HepG2 (cell line): ENCODE results near the gene KIF13A. TPM values are rescaled to one million over a fixed set of nuclear protein-coding genes. Genes with fewer than 3 reads are reported as not detected.
A peak's percentile ranks its signal among the peaks of the same experiment; 100 is the strongest.

Source experiments
- ATAC-seq: fragments of 200-7000 bp; cut with Tn5 transposase; 3 replicates; pipeline ENCODE4 v1.9.1; 2020; ENCODE audit warnings: mild to moderate bottlenecking, moderate library complexity
- BruUV-seq: library from RNA; stranded (reverse); fragments of 400-500 nt; replicated peaks from 2 replicates; lab custom pipeline; 2021; lab: Mats Ljungman, UMichigan
- CTCF ChIA-PET: fragments of 300-600 bp; formaldehyde crosslinking; extraction: SDS; loops from one replicate; lab custom pipeline; 2021; ENCODE audit warnings: low total read pairs, inconsistent platforms, low intra/inter-chr PET ratio; lab: Yijun Ruan, JAX
- POLR2A ChIA-PET: fragments of 350-600 bp; sonication (Branson Sonifier 250); formaldehyde crosslinking; loops from one replicate; lab custom pipeline; 2020; ENCODE audit warnings: antibody characterized with exemption, inconsistent platforms; lab: Yijun Ruan, JAX
- DNase-seq: peaks from one replicate; pipeline ENCODE4 v3.0.0-alpha.2; 2015; ENCODE audit warnings: low spot score
- FAIRE-seq: peaks from 3 replicates; lab custom pipeline; 2011; peaks lifted over from hg19 to GRCh38; lab: Jason Lieb, UNC
- H2AFZ ChIP-seq: one replicate; pipeline ENCODE4 v1.6.1; 2011; ENCODE audit warnings: low read length, inconsistent platforms
- H3K27ac ChIP-seq: fragments of 300-600 bp; 3 replicates; pipeline ENCODE4 v1.8.0; 2011; ENCODE audit warnings: mixed run types, mild to moderate bottlenecking, mixed read lengths, low read length, inconsistent platforms; ENCODE audit not compliant: insufficient read depth; ENCODE audit errors: extremely low read length
- H3K27me3 ChIP-seq, 2 experiments: fragments of 200-600 bp in 1 of 2; 2 replicates in 1 of 2; 3 replicates in 1 of 2; pipeline versions ENCODE4 v1.6.0 to v1.8.0; 2011; ENCODE audit warnings: low read length in 2 of 2, mild to moderate bottlenecking in 2 of 2, moderate library complexity in 2 of 2, inconsistent platforms in 1 of 2; ENCODE audit not compliant: insufficient read depth in 2 of 2, control insufficient read depth in 1 of 2
- H3K36me3 ChIP-seq, 2 experiments: fragments of 200-600 bp in 1 of 2; replicated peaks in 1 of 2; 2 replicates in 1 of 2; 3 replicates in 1 of 2; pipeline versions ENCODE4 v1.5.1 to v1.8.0; 2011; ENCODE audit warnings: low read length in 2 of 2, inconsistent platforms in 1 of 2; ENCODE audit not compliant: insufficient read depth in 2 of 2, control insufficient read depth in 1 of 2
- H3K4me1 ChIP-seq: 2 replicates; pipeline ENCODE4 v1.5.1; 2012; ENCODE audit warnings: low read length, inconsistent platforms; ENCODE audit not compliant: insufficient read depth
- H3K4me2 ChIP-seq: 2 replicates; pipeline ENCODE4 v1.6.0; 2011; ENCODE audit warnings: low read depth, low read length, inconsistent platforms
- H3K4me3 ChIP-seq, 3 experiments: fragments of 200-600 bp in 1 of 3; sonication (generic), shearing (Covaris generic) in 1 of 3; replicated peaks in 1 of 3; 2 replicates each; pipeline ENCODE4 v1.5.1; 2011 to 2016; ENCODE audit warnings: low read length in 3 of 3, inconsistent platforms in 2 of 3, low read depth in 2 of 3, mild to moderate bottlenecking in 2 of 3, control low read depth in 1 of 3, mixed read lengths in 1 of 3; ENCODE audit not compliant: insufficient read depth in 1 of 3
- H3K79me2 ChIP-seq: one replicate; pipeline ENCODE4 v1.6.1; 2011; ENCODE audit warnings: low read length, inconsistent platforms; ENCODE audit not compliant: insufficient read depth
- H3K9ac ChIP-seq: 2 replicates; pipeline ENCODE4 v1.6.0; 2011; ENCODE audit warnings: mild to moderate bottlenecking, low read depth, low read length, inconsistent platforms; ENCODE audit not compliant: insufficient read depth
- H3K9me3 ChIP-seq: 2 replicates; pipeline ENCODE4 v1.5.1; 2012; ENCODE audit warnings: mild to moderate bottlenecking, low read length
- H4K20me1 ChIP-seq: 2 replicates; pipeline ENCODE4 v1.6.0; 2011; ENCODE audit warnings: inconsistent platforms, mild to moderate bottlenecking, low read length, moderate library complexity; ENCODE audit not compliant: insufficient read depth
- BORCS8-MEF2B ChIP-seq: sonication (generic); formaldehyde crosslinking; IDR thresholded peaks from 2 replicates; pipeline ENCODE4 v1.8.0; 2022; ENCODE audit warnings: mild to moderate bottlenecking, missing genetic modification reagents
- CBFB ChIP-seq: sonication (generic); formaldehyde crosslinking; IDR thresholded peaks from 2 replicates; pipeline ENCODE4 v1.4.0; 2020; ENCODE audit warnings: missing genetic modification reagents
- JARID2 ChIP-seq: sonication (generic); formaldehyde crosslinking; IDR thresholded peaks from 2 replicates; pipeline ENCODE4 v1.8.1; 2023; ENCODE audit warnings: missing genetic modification reagents, inconsistent platforms; ENCODE audit not compliant: insufficient replicate concordance
- KDM6A ChIP-seq: IDR thresholded peaks from 2 replicates; pipeline ENCODE4 v1.6.1; 2016; ENCODE audit warnings: low read depth
- MED1 ChIP-seq: sonication (generic); formaldehyde crosslinking; IDR thresholded peaks from 2 replicates; pipeline ENCODE4 v1.4.0; 2020; ENCODE audit warnings: missing genetic modification reagents
- MEIS1 ChIP-seq: sonication (generic); formaldehyde crosslinking; IDR thresholded peaks from 2 replicates; pipeline ENCODE4 v1.9.0; 2021; ENCODE audit warnings: mild to moderate bottlenecking, missing genetic modification reagents, moderate library complexity, borderline replicate concordance
- NFATC3 ChIP-seq: sonication (generic); formaldehyde crosslinking; IDR thresholded peaks from 2 replicates; pipeline ENCODE4 v1.5.1; 2020; ENCODE audit warnings: mild to moderate bottlenecking, missing genetic modification reagents
- NPAS2 ChIP-seq: sonication (generic); formaldehyde crosslinking; IDR thresholded peaks from 2 replicates; pipeline ENCODE4 v1.8.0; 2022; ENCODE audit warnings: mild to moderate bottlenecking, missing genetic modification reagents, borderline replicate concordance
- RXRB ChIP-seq: IDR thresholded peaks from 2 replicates; pipeline ENCODE4 v1.6.1; 2016; ENCODE audit warnings: borderline replicate concordance, missing genetic modification reagents, missing compliant biosample characterization
- SALL2 ChIP-seq: sonication (generic); formaldehyde crosslinking; IDR thresholded peaks from 2 replicates; pipeline ENCODE4 v1.8.1; 2023; ENCODE audit warnings: mild to moderate bottlenecking, missing genetic modification reagents, inconsistent platforms
- SNAPC2 ChIP-seq: sonication (generic); formaldehyde crosslinking; IDR thresholded peaks from 2 replicates; pipeline ENCODE4 v1.8.1; 2022; ENCODE audit warnings: mild to moderate bottlenecking, missing genetic modification reagents
- ZBTB20 ChIP-seq: sonication (generic); formaldehyde crosslinking; IDR thresholded peaks from 2 replicates; pipeline ENCODE4 v1.8.1; 2023; ENCODE audit warnings: missing genetic modification reagents, low read depth, mild to moderate bottlenecking, borderline replicate concordance
- ZC3H13 ChIP-seq: sonication (generic); formaldehyde crosslinking; IDR thresholded peaks from 2 replicates; pipeline ENCODE4 v1.8.1; 2023; ENCODE audit warnings: mild to moderate bottlenecking, missing genetic modification reagents, moderate library complexity
- ZMYM2 ChIP-seq: sonication (generic); formaldehyde crosslinking; IDR thresholded peaks from 2 replicates; pipeline ENCODE4 v1.8.0; 2022; ENCODE audit warnings: mild to moderate bottlenecking, missing genetic modification reagents
- ZMYM3 ChIP-seq: sonication (generic); formaldehyde crosslinking; IDR thresholded peaks from 2 replicates; pipeline ENCODE4 v1.5.1; 2020; ENCODE audit warnings: mild to moderate bottlenecking, missing genetic modification reagents
- ZMYM4 ChIP-seq: sonication (generic); formaldehyde crosslinking; IDR thresholded peaks from 2 replicates; pipeline ENCODE4 v1.8.1; 2023; ENCODE audit warnings: mild to moderate bottlenecking, missing genetic modification reagents
- ZNF260 ChIP-seq: sonication (generic); formaldehyde crosslinking; IDR thresholded peaks from 2 replicates; pipeline ENCODE4 v1.4.0; 2020; ENCODE audit warnings: missing genetic modification reagents, low read depth, mild to moderate bottlenecking, borderline replicate concordance
- ZNF431 ChIP-seq: sonication (generic); formaldehyde crosslinking; IDR thresholded peaks from 2 replicates; pipeline ENCODE4 v1.9.0; 2022; ENCODE audit warnings: missing genetic modification reagents, low read depth, mild to moderate bottlenecking, borderline replicate concordance
- ZNF768 ChIP-seq: sonication (generic); formaldehyde crosslinking; IDR thresholded peaks from 2 replicates; pipeline ENCODE4 v1.4.0; 2020; ENCODE audit warnings: missing genetic modification reagents
- WGBS: methylation state at CpG from one replicate; pipeline ENCODE4 v1.1.6; 2017; ENCODE audit warnings: low lambda C conversion rate; 5-methylcytosine and 5-hydroxymethylcytosine counted together
- in situ Hi-C: cut with HindIII; loops from 2 replicates; pipeline ENCODE4 v1.10.0; 2017; ENCODE audit warnings: low pct_unique_long_range_greater_than_20kb; ENCODE audit not compliant: extremely low pct_ligation_motif_present
- intact Hi-C: fragments of 100-400 bp; cut with micrococcal nuclease; formaldehyde crosslinking; loops from one replicate; pipeline ENCODE4 v1.10.0; 2022; ENCODE audit not compliant: unreplicated experiment
- polyA plus RNA-seq, 8 experiments: library from polyadenylated mRNA; depleted of rRNA in 3 of 8; stranded (reverse) in 7 of 8; unstranded in 1 of 8; fragments of >200 nt; fragmentation: Illumina TruSeq in 4 of 8; extraction: Trizol in 4 of 8; gene quantifications; 2 replicates each; pipeline versions ENCODE4 v1.2.1 to v1.2.3, GENCODE V29; 2011 to 2016; ENCODE audit warnings: low read depth in 4 of 8, missing spikeins in 1 of 8, mixed read lengths in 1 of 8; ENCODE audit not compliant: insufficient read depth in 1 of 8
- total RNA-seq, 5 experiments: library from RNA; depleted of rRNA; stranded (reverse); fragments of >200 nt; fragmentation: Illumina TruSeq; extraction: Trizol; gene quantifications; 2 replicates each; pipeline ENCODE4 v1.2.3, GENCODE V29; 2016; ENCODE audit warnings: low read depth in 1 of 5
- TF ChIP-seq, protein P1 (sequence below), 2 experiments: fragments of 450-650 bp in 1 of 2; sonication (generic) in 1 of 2; formaldehyde crosslinking; IDR thresholded peaks; 2 replicates each; pipeline versions ENCODE4 v1.5.0 to v1.8.0; 2020 to 2022; ENCODE audit warnings: mild to moderate bottlenecking in 1 of 2, missing genetic modification reagents in 1 of 2

Gene KIF13A
- total and polyA plus RNA-seq, 2 of the 13 experiments (the other 11 are each of a cell fraction or from before 2014, with no cell fraction given), result 21.1 to 37.2 TPM

DNA sequence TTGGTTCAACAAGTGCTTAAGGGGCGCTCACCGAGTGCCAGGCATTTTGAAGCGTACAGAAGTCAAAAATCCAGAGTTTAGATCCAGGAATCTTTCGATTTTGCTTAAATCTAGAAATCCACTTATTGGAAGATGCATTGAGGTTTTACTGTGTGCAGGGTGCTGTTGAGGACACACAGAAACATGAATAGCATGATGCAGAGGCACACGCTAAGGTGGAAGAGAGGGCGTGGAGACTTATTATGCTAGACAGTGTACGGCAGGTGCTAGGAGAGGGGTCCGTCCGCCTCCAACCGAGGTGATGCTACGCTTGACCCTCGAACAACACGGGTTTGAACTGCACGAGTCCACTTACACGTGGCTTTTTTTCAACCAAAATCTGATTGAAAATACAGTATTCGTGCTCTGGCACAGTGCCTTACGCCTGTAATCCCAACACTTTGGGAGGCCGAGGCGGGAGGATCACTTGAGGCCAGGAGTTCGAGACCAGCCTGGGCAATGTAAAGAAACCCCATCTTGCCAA, 1.0 kb upstream of the KIF13A start (continued):
- peak; percentile 56; the same call in 1 of the 2 replicates for TF ChIP-seq BORCS8-MEF2B (CRISPR knock-in tag)
- no peak for TF ChIP-seq NPAS2 (CRISPR knock-in tag)
- TF ChIP-seq ZNF768 (CRISPR knock-in tag), result no peak
- TF ChIP-seq MED1, result no peak
- peak; percentile 80 for TF ChIP-seq ZMYM3 (CRISPR knock-in tag)
- peak; percentile 60; the same call in 1 of the 2 replicates for TF ChIP-seq ZMYM2
- TF ChIP-seq ZMYM4 (CRISPR knock-in tag), result peak; percentile 43; the same call in 1 of the 2 replicates
- TF ChIP-seq RXRB, result peak; percentile 21; the same call in 1 of the 2 replicates
- no peak for TF ChIP-seq JARID2 (CRISPR knock-in tag)
- no peak; the same call in 1 of the 2 replicates for TF ChIP-seq SNAPC2 (CRISPR knock-in tag)
- TF ChIP-seq ZC3H13 (CRISPR knock-in tag), result no peak; the same call in 1 of the 2 replicates
- no peak for TF ChIP-seq MEIS1

GRCh38 chr6:17987697-17988421, 424 bp upstream of the KIF13A start:
- Histone ChIP-seq H3K79me2 (peaks cover 33% of the 10 kb centered on the region), H2AFZ (peak overlapping the region; percentile 96), H3K4me2 (peak overlapping the region; percentile 97), H3K27ac (peak overlapping the region; percentile 88), H4K20me1 (no peaks in the 10 kb centered on the region), H3K9ac (peak overlapping the region; percentile 86), H3K27me3 (no peaks in the 10 kb centered on the region; a peak in 1 of 5 replicates), H3K4me1 (peaks cover 40% of the 10 kb centered on the region), H3K36me3 (peaks cover 1 to 6% of the 10 kb centered on the region in 2 experiments; a peak in 3 of 5 replicates), H3K4me3 (peak overlapping the region; percentile 80 to 99 (median 90)), H3K9me3 (no peaks in the 10 kb centered on the region)
- in situ Hi-C loops (loop anchor here (5.0 kb wide), 1 partner anchor 134 kb away; the partner anchor contains the start of gene NHLRC1), intact Hi-C loops (loop anchor here (1.0 to 10.0 kb wide), 5 partner anchors 57 to 171 kb away; partner anchors contain the start of genes KDM1B, NHLRC1 and TPMT)
- BruUV-seq, result TSS peak; percentile 80
- ATAC-seq (peak; percentile 82), DNase-seq (peak; percentile 54), FAIRE-seq (no peak)
- 2% methylated on average over 17 of the region's 78 CpGs for WGBS
- ChIA-PET CTCF (no interaction called here), POLR2A (interaction anchor here (0.9 to 1.7 kb wide), 3 partner anchors 9 to 47 kb away, joined by 4 to 8 read pairs (median 4); no protein-coding TSS in a partner anchor)
- TF ChIP-seq, protein P1, sequence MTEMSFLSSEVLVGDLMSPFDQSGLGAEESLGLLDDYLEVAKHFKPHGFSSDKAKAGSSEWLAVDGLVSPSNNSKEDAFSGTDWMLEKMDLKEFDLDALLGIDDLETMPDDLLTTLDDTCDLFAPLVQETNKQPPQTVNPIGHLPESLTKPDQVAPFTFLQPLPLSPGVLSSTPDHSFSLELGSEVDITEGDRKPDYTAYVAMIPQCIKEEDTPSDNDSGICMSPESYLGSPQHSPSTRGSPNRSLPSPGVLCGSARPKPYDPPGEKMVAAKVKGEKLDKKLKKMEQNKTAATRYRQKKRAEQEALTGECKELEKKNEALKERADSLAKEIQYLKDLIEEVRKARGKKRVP (CRISPR knock-in tag; IDR thresholded peaks at IDR 0.05), result 0 out of 4 replicates have a peak, but pooled peaks of 1 of the 2 experiments have one; percentile 10
- TF ChIP-seq ZBTB20 (CRISPR knock-in tag) (0 out of 2 replicates have a peak, but pooled peaks have one; percentile 46), KDM6A (CRISPR knock-in tag) (no peak), SALL2 (CRISPR knock-in tag) (peak; percentile 75), NFATC3 (no peak), ZNF431 (CRISPR knock-in tag) (no peak), ZNF260 (CRISPR knock-in tag) (no peak), CBFB (CRISPR knock-in tag) (no peak; the same call in 1 of the 2 replicates)
